Measurements from ENCODE around the gene GPC5.
"Not testable (repeated sequence)": the region's sequence is repeated elsewhere in the genome, so short reads cannot be mapped to it uniquely, and the experiment has no call there.

Gene GPC5

GRCh38 chr13:92265408-92265807 lies 867.0 kb downstream of the GPC5 start:
- DNase-seq (ENCODE audit: low spot score): no peak

GRCh38 chr13:92270990-92271389 lies 872.6 kb downstream of the GPC5 start:
- no peak for DNase-seq (ENCODE audit: low spot score)

GRCh38 chr13:92272177-92272576 lies 873.8 kb downstream of the GPC5 start:
- no peak for DNase-seq (ENCODE audit: low spot score)

GRCh38 chr13:92280986-92281385 lies 882.6 kb downstream of the GPC5 start:
- not testable (repeated sequence) for DNase-seq (ENCODE audit: low spot score)

GRCh38 chr13:92290718-92291307 lies 892.4 kb downstream of the GPC5 start:
- not testable (repeated sequence) for DNase-seq (ENCODE audit: low spot score)

- DNase-seq (ENCODE audit: low spot score): not testable (repeated sequence)
Observed at GRCh38 chr13:92294533-92294932, 896.1 kb downstream of the GPC5 start.

GRCh38 chr13:92296154-92296671 lies 897.8 kb downstream of the GPC5 start:
- DNase-seq (ENCODE audit: low spot score): not testable (repeated sequence)

GRCh38 chr13:92297971-92298942 lies 899.8 kb downstream of the GPC5 start:
- DNase-seq (ENCODE audit: low spot score): no peak

- no peak for DNase-seq (ENCODE audit: low spot score)
Observed at GRCh38 chr13:92300651-92301050, 902.2 kb downstream of the GPC5 start.

GRCh38 chr13:92303428-92303827 lies 905.0 kb downstream of the GPC5 start:
- no peak for DNase-seq (ENCODE audit: low spot score)

GRCh38 chr13:92307752-92308151 lies 909.3 kb downstream of the GPC5 start:
- no peak for DNase-seq (ENCODE audit: low spot score)

- no peak for DNase-seq (ENCODE audit: low spot score)
Observed at GRCh38 chr13:92312823-92313222, 914.4 kb downstream of the GPC5 start.

- DNase-seq (ENCODE audit: low spot score): no peak
Observed at GRCh38 chr13:92313382-92313781, 915.0 kb downstream of the GPC5 start.

- DNase-seq (ENCODE audit: low spot score): no peak
Observed at GRCh38 chr13:92315265-92315664, 916.8 kb downstream of the GPC5 start.

GRCh38 chr13:92316030-92316429 lies 917.6 kb downstream of the GPC5 start:
- DNase-seq (ENCODE audit: low spot score): no peak

- no peak for DNase-seq (ENCODE audit: low spot score)
Observed at GRCh38 chr13:92317066-92317465, 918.6 kb downstream of the GPC5 start.

GRCh38 chr13:92320323-92320722 lies 921.9 kb downstream of the GPC5 start:
- no peak for DNase-seq (ENCODE audit: low spot score)

- no peak for DNase-seq (ENCODE audit: low spot score)
Observed at GRCh38 chr13:92321174-92321573, 922.8 kb downstream of the GPC5 start.

- DNase-seq (ENCODE audit: low spot score): no peak
Observed at GRCh38 chr13:92345627-92346026, 947.2 kb downstream of the GPC5 start.

GRCh38 chr13:92346046-92346445 lies 947.6 kb downstream of the GPC5 start:
- no peak for DNase-seq (ENCODE audit: low spot score)

GRCh38 chr13:92354583-92354982 lies 956.2 kb downstream of the GPC5 start:
- DNase-seq (ENCODE audit: low spot score): no peak

- no peak for DNase-seq (ENCODE audit: low spot score)
Observed at GRCh38 chr13:92355213-92355612, 956.8 kb downstream of the GPC5 start.

GRCh38 chr13:92362717-92363116 lies 964.3 kb downstream of the GPC5 start:
- DNase-seq (ENCODE audit: low spot score): no peak

Measured in LoVo (cell line).